ENCODE measurements around the gene MSTO1. TPM values are rescaled to one million over a fixed set of nuclear protein-coding genes. Genes with fewer than 3 reads are reported as not detected.

MSTO1 gene
- total RNA-seq, 3 donors from 2014 or later: 21.2 to 24.1 (median 23.1) TPM

DNA sequence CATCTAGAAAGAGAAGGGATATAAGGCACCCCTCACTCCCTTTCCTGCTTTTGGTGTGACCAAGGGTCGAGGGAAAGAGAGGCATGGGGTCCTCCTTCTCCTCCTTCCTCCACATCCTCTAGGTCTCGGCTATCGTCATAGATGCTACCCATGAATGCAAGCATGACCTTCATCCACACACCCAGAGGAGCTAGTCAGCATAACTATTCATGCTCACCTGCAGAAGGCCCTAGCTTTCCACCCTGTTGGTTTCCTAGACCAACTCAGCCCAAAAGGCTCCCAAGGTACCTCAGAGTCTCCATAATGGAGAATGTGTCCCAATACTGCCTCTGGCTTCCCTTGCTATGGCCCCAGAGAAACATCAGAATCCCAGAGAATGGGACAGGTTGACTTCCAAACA lies 33.2 kb downstream of the MSTO1 start:
- intact Hi-C loops (cut with DNase I, micrococcal nuclease): no loop called here
- Histone ChIP-seq H3K4me1 (ENCODE audit: low read depth) (peaks cover 2% of the 10 kb centered on the region), H3K4me3 (no peak overlapping the region), H3K36me3 (ENCODE audit: low read depth) (no peaks in the 10 kb centered on the region), H3K9me3 (peaks cover 21% of the 10 kb centered on the region)
- TF ChIP-seq CTCF (IDR thresholded peaks at IDR 0.05): no peak
- ATAC-seq: no peak
- DNase-seq: no peak

- intact Hi-C loops (cut with DNase I, micrococcal nuclease): no loop called here
- peaks cover 3% of the 10 kb centered on the region for H3K4me1 ChIP-seq (ENCODE audit: low read depth)
- H3K36me3 ChIP-seq (ENCODE audit: low read depth): no peaks in the 10 kb centered on the region
- peaks cover 21% of the 10 kb centered on the region for H3K9me3 ChIP-seq
- ATAC-seq (no peak), DNase-seq (no peak)
- no peak for TF ChIP-seq CTCF (IDR thresholded peaks at IDR 0.05)
- H3K4me3 ChIP-seq: no peak overlapping the region
These were observed 35.1 kb downstream of the MSTO1 start for GRCh38 chr1:155645034-155645598.

GRCh38 chr1:155645648-155646047 lies 35.6 kb downstream of the MSTO1 start:
- Histone ChIP-seq H3K4me1 (ENCODE audit: low read depth) (peaks cover 3% of the 10 kb centered on the region), H3K9me3 (peaks cover 21% of the 10 kb centered on the region), H3K36me3 (ENCODE audit: low read depth) (no peaks in the 10 kb centered on the region), H3K4me3 (no peak overlapping the region)
- no peak for ATAC-seq
- no peak for DNase-seq
- TF ChIP-seq CTCF (IDR thresholded peaks at IDR 0.05): no peak
- intact Hi-C loops (cut with DNase I, micrococcal nuclease): no loop called here

DNA sequence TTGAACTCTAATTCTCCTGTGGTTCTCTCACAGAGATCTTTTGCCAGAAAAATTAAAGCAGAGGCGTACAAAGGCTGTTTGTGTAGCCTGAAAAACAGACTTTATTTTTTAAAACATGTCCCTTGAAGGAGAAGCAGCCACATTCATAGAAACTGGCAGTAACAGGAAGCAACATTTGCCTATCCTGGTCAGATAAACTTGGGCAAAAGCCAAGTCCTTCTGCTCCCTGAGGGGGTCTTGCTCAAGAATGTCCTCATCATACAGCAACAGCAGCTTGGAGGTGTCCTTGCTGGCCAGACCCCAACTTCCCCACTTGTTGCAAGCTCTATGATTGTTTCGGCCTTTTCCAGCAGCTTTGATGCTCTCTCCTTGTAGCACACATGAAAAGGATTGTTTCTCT lies 36.3 kb downstream of the MSTO1 start:
- no peak overlapping the region for H3K4me3 ChIP-seq
- DNase-seq: no peak
- no peak for TF ChIP-seq CTCF (IDR thresholded peaks at IDR 0.05)
- peaks cover 3% of the 10 kb centered on the region for H3K4me1 ChIP-seq (ENCODE audit: low read depth)
- peaks cover 21% of the 10 kb centered on the region for H3K9me3 ChIP-seq
- no peak for ATAC-seq
- H3K36me3 ChIP-seq (ENCODE audit: low read depth): no peaks in the 10 kb centered on the region
- intact Hi-C loops (cut with DNase I, micrococcal nuclease): no loop called here

DNA sequence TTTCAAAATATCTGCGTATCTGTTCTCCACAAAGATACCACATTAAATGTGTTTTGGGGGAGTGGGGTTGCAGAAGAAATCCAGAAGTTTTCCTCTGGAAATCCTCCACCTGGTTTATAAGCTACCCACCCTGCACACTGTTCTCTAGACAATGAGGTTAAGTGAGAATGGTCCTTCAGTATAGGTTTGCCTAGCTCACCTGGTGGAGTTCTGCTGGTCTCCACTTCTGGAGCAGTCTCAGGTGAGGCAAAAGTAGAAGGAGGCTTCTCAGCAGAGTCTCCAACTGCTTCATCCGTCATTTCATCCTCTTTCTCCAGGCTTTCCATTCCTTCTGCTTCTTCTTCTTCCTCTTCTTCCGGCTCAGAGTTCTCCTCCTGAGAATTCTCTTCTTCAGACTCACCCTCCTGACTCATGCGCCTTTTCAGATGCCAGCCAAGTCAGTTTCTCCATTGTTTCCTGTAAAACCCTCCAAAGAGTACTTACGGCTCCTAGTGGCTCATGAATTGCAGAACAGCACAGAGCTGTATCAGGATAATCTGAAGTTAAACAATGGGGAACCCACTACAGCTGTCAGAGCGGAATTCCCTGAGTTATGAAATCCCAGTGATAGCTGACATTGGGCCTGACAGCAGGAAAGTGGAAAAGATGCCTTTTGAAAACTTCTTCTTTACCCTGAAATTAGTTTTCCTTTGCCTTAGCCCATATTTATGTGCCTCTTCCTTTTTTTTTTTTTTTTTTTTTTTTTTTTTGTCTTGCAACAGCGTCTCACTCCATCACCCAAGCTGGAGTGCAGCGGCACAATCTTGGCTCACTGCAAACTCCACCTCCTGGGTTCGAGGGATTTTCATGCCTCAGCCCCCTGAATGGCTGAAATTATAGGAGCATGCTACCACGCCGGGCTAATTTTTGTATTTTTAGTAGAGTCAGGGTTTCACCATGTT lies 38.5 kb downstream of the MSTO1 start:
- peak; percentile 90 for ATAC-seq
- Histone ChIP-seq H3K9me3 (peaks cover 3% of the 10 kb centered on the region), H3K4me1 (ENCODE audit: low read depth) (peaks cover 3% of the 10 kb centered on the region), H3K4me3 (no peak overlapping the region), H3K36me3 (ENCODE audit: low read depth) (no peaks in the 10 kb centered on the region)
- peak in 1 of 3 donors; percentile 23 for DNase-seq
- intact Hi-C loops (cut with DNase I, micrococcal nuclease): no loop called here
- no peak for TF ChIP-seq CTCF (IDR thresholded peaks at IDR 0.05)
